Measurements from ENCODE around the gene CFAP46.
"Not testable (repeated sequence)": the region's sequence is repeated elsewhere in the genome, so short reads cannot be mapped to it uniquely, and the experiment has no call there.

DNA sequence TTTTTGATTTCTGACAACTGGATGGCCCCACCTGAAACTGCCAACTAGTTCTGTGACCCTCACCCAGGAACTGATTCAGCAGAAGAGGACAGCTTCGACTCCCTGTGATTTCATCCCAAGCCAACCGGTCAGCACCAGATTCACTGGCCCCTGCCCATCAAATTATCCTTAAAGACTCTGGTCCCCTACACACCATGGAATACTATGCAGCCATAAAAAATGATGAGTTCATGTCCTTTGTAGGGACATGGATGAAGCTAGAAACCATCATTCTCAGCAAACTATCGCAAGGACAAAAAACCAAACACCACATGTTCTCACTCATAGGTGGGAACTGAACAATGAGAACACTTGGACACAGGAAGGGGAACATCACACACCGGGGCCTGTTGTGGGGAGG is 13.9 kb upstream of the CFAP46 start:
- TF ChIP-seq CTCF, POLR2A (IDR thresholded peaks at IDR 0.05): not testable (repeated sequence)

Measured in adrenal gland (tissue), 5 donors.